GM12878 (cell line): ENCODE results near the gene ETFRF1. TPM values are rescaled to one million over a fixed set of nuclear protein-coding genes. Genes with fewer than 3 reads are reported as not detected.

Source experiments
- ATAC-seq: fragments of 200-7000 bp; cut with Tn5 transposase; 3 replicates; pipeline ENCODE4 v1.9.1; 2020; ENCODE audit warnings: mild to moderate bottlenecking, moderate library complexity
- BruUV-seq: library from RNA; stranded (reverse); fragments of 400-500 nt; replicated peaks from 2 replicates; lab custom pipeline; 2021; lab: Mats Ljungman, UMichigan
- CTCF ChIA-PET: fragments of 300-600 bp; sonication (Branson Sonifier 250); formaldehyde crosslinking; extraction: SDS; loops from one replicate; lab custom pipeline; 2021; ENCODE audit warnings: inconsistent platforms; lab: Yijun Ruan, JAX
- POLR2A ChIA-PET: fragments of 350-600 bp; formaldehyde crosslinking; extraction: SDS; loops from one replicate; lab custom pipeline; 2021; ENCODE audit warnings: inconsistent platforms; lab: Charles Lee
- RAD21 ChIA-PET: fragments of 300-600 bp; sonication (Branson Sonifier 250); formaldehyde crosslinking; loops from one replicate; lab custom pipeline; 2023; ENCODE audit warnings: antibody characterized with exemption; ENCODE audit not compliant: unreplicated experiment; lab: Charles Lee
- SMC1A ChIA-PET: fragments of 300-600 bp; sonication (Branson Sonifier 250); formaldehyde crosslinking; loops from one replicate; lab custom pipeline; 2023; ENCODE audit not compliant: unreplicated experiment, uncharacterized antibody; lab: Charles Lee
- DNase-seq: peaks from one replicate; pipeline ENCODE4 v3.0.0-alpha.2; 2011; ENCODE audit warnings: low read depth, low spot score
- FAIRE-seq: peaks from 3 replicates; lab custom pipeline; 2011; peaks lifted over from hg19 to GRCh38; lab: Jason Lieb, UNC
- H2AFZ ChIP-seq: 2 replicates; pipeline ENCODE4 v1.6.0; 2011; ENCODE audit warnings: low read depth, low read length, control low read depth; ENCODE audit not compliant: control insufficient read depth
- H3K27ac ChIP-seq: 2 replicates; pipeline ENCODE4 v1.5.1; 2011; ENCODE audit warnings: control low read depth; ENCODE audit not compliant: control insufficient read depth, insufficient read depth
- H3K27me3 ChIP-seq, 2 experiments: replicated peaks in 1 of 2; 2 replicates each; pipeline versions ENCODE4 v1.6.0 to v1.6.1; 2011; ENCODE audit warnings: low read length in 1 of 2; ENCODE audit not compliant: control insufficient read depth in 2 of 2, insufficient read depth in 2 of 2
- H3K36me3 ChIP-seq, 2 experiments: 2 replicates each; pipeline ENCODE4 v1.5.1; 2011; ENCODE audit warnings: low read length in 1 of 2; ENCODE audit not compliant: control insufficient read depth in 2 of 2, insufficient read depth in 2 of 2
- H3K4me1 ChIP-seq: 2 replicates; pipeline ENCODE4 v1.6.1; 2011; ENCODE audit warnings: mild to moderate bottlenecking, low read length, moderate library complexity, mixed read lengths; ENCODE audit not compliant: control insufficient read depth, insufficient read depth
- H3K4me2 ChIP-seq: 2 replicates; pipeline ENCODE4 v1.6.0; 2011; ENCODE audit warnings: control low read depth; ENCODE audit not compliant: control insufficient read depth, insufficient read depth
- H3K4me3 ChIP-seq: fragments of 200-600 bp; sonication (generic); 2 replicates; pipeline ENCODE4 v1.5.1; 2016
- H3K79me2 ChIP-seq: 2 replicates; pipeline ENCODE4 v1.6.0; 2011; ENCODE audit warnings: low read length; ENCODE audit not compliant: control insufficient read depth, insufficient read depth
- H3K9ac ChIP-seq: 2 replicates; pipeline ENCODE4 v1.8.0; 2011; ENCODE audit warnings: low read length, control low read depth, mixed read lengths; ENCODE audit not compliant: control insufficient read depth, insufficient read depth
- H3K9me3 ChIP-seq: replicated peaks from 3 replicates; pipeline ENCODE4 v1.5.1; 2011; ENCODE audit warnings: mild to moderate bottlenecking, low read length; ENCODE audit not compliant: control insufficient read depth, insufficient read depth
- H4K20me1 ChIP-seq: 2 replicates; pipeline ENCODE4 v1.6.0; 2011; ENCODE audit not compliant: control insufficient read depth, insufficient read depth
- FOS ChIP-seq: IDR thresholded peaks from 3 replicates; pipeline ENCODE4 v1.6.1; 2011; ENCODE audit warnings: borderline replicate concordance; ENCODE audit not compliant: insufficient read length; ENCODE audit errors: extremely low read depth
- HCFC1 ChIP-seq: fragments of 150-350 bp; IDR thresholded peaks from 2 replicates; pipeline ENCODE4 v1.6.1; 2014; ENCODE audit warnings: low read length
- MXI1 ChIP-seq: fragments of 150-350 bp; IDR thresholded peaks from 2 replicates; pipeline ENCODE4 v1.6.1; 2011; ENCODE audit warnings: low read depth, mild to moderate bottlenecking, inconsistent platforms, low read length, improper control_type of control experiment
- SREBF1 ChIP-seq: IDR thresholded peaks from 2 replicates; pipeline ENCODE4 v1.6.1; 2012; ENCODE audit warnings: mild to moderate bottlenecking, low read length
- SUPT20H ChIP-seq: IDR thresholded peaks from 2 replicates; pipeline ENCODE4 v1.6.1; 2011; ENCODE audit warnings: low read depth, mild to moderate bottlenecking, low read length, moderate library complexity, borderline replicate concordance; ENCODE audit not compliant: control insufficient read depth
- YBX1 ChIP-seq: fragments of 450-650 bp; IDR thresholded peaks from 2 replicates; pipeline ENCODE4 v1.6.1; 2016; ENCODE audit warnings: antibody characterized with exemption
- YY1 ChIP-seq: IDR thresholded peaks from 2 replicates; pipeline ENCODE4 v1.6.1; 2011; ENCODE audit warnings: low read depth, mild to moderate bottlenecking, low read length
- WGBS: methylation state at CpG from one replicate; pipeline ENCODE4 v1.1.6; 2016; ENCODE audit warnings: low lambda C conversion rate; ENCODE audit not compliant: insufficient replicate concordance, insufficient coverage; ENCODE audit errors: missing lambda C conversion rate; 5-methylcytosine and 5-hydroxymethylcytosine counted together
- in situ Hi-C: fragments of 300-500 bp; cut with MboI; formaldehyde crosslinking; loops from 9 replicates; pipeline ENCODE4 v1.14.3; 2018; ENCODE audit warnings: mixed read lengths
- intact Hi-C: fragments of 100-400 bp; cut with micrococcal nuclease; formaldehyde crosslinking; loops from one replicate; pipeline ENCODE4 v1.14.2; 2022; ENCODE audit not compliant: unreplicated experiment
- polyA plus RNA-seq, 11 experiments: library from polyadenylated mRNA; depleted of rRNA in 4 of 11; unstranded in 6 of 11; stranded (reverse) in 5 of 11; fragments of >200 nt; fragmentation: Nextera tagmentation in 4 of 11; fragmentation: Illumina TruSeq in 1 of 11; extraction: Ambion mirVana in 4 of 11; extraction: Trizol in 1 of 11; gene quantifications; 1 replicate in 1 of 11; 2 replicates in 10 of 11; pipeline versions ENCODE4 v1.2.1 to v1.2.3, GENCODE V29; 2011 to 2016; ENCODE audit warnings: inconsistent platforms in 2 of 11, missing spikeins in 2 of 11, low read depth in 1 of 11
- total RNA-seq, 4 experiments: library from RNA; depleted of rRNA in 3 of 4; stranded (reverse); fragments of >200 nt in 3 of 4; fragmentation: Illumina TruSeq in 1 of 4; extraction: Trizol in 1 of 4; gene quantifications; 2 replicates each; pipeline versions ENCODE4 v1.2.1 to v1.2.3, GENCODE V29; 2013 to 2021
- TF ChIP-seq, protein P1 (sequence below): fragments of 450-650 bp; IDR thresholded peaks from 2 replicates; pipeline ENCODE4 v1.6.1; 2016; ENCODE audit warnings: mild to moderate bottlenecking
- TF ChIP-seq, protein P2 (sequence below): fragments of 450-650 bp; IDR thresholded peaks from 2 replicates; pipeline ENCODE4 v1.6.1; 2017; ENCODE audit warnings: mild to moderate bottlenecking

Gene ETFRF1
- total and polyA plus RNA-seq, 10 of the 15 experiments (the other 5 are each of a cell fraction or from before 2014, with no cell fraction given): 9.9 to 59.6 (median 26.2) TPM

DNA sequence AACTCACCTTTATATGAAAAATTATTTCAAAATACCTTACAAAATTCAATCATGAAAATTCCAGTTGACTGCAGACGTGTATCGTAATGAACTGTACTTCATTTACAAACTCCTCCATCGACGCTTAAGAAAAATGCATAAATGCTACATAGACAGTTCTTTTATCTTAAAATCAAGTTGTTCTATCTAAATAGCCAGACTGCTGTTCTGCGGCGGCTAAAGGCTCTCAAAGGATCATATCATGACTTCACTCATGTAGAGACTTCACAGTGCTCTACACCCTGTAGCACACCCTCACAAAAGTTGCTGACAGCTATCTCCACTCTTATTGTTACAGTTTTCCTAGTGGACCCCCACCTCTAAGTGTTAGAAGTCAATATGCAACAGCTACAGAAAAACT lies 50.5 kb downstream of the ETFRF1 start:
- 92% methylated on average over 6 of the region's 6 CpGs for WGBS
- intact Hi-C loops: no loop called here
- Histone ChIP-seq H3K9me3 (no peaks in the 10 kb centered on the region; the same call in 1 of the 3 replicates), H3K27ac (no peak overlapping the region), H3K27me3 (no peaks in the 10 kb centered on the region), H2AFZ (no peak overlapping the region), H3K4me3 (no peak overlapping the region), H3K9ac (no peak overlapping the region), H3K79me2 (peaks cover 31% of the 10 kb centered on the region), H3K4me1 (no peaks in the 10 kb centered on the region), H3K4me2 (no peak overlapping the region), H3K36me3 (no peaks in the 10 kb centered on the region; a peak in 2 of 4 replicates), H4K20me1 (no peaks in the 10 kb centered on the region)
- ChIA-PET SMC1A (interaction anchor here (1.1 to 1.9 kb wide), 4 partner anchors 11 to 137 kb away, joined by 3 to 7 read pairs (median 3); no protein-coding TSS in a partner anchor), RAD21 (no interaction called here), CTCF (interaction anchor here (0.9 to 1.9 kb wide), 4 partner anchors 25 to 142 kb away, joined by 4 to 9 read pairs (median 4); no protein-coding TSS in a partner anchor), POLR2A (no interaction called here)
- in situ Hi-C loops: no loop called here
- TF ChIP-seq FOS: no peak
- FAIRE-seq (no peak), ATAC-seq (no peak), DNase-seq (no peak)
- no TSS peak for BruUV-seq

DNA sequence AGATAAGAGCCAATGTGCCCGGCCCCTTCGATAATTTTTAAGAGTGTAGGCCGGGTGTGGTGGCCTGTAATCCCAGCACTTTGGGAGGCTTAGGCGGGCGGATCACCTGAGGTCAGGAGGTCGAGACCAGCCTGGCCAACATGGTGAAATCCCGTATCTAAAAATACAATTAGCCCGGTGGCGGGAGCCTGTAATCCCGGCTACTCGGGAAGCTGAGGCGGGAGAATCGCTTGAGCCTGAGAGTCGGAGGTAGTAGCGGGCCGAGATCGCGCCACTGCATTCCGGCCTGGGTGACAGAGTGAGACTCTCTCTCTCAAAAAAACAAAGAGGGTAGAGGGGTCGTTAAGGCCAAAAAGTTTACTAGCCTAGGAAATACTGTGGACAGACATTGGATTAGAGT lies 53.1 kb downstream of the ETFRF1 start:
- Histone ChIP-seq H2AFZ (no peak overlapping the region), H3K9ac (no peak overlapping the region), H3K27me3 (no peaks in the 10 kb centered on the region), H4K20me1 (no peaks in the 10 kb centered on the region), H3K9me3 (no peaks in the 10 kb centered on the region; the same call in 1 of the 3 replicates), H3K4me1 (peaks cover 2% of the 10 kb centered on the region), H3K79me2 (peaks cover 31% of the 10 kb centered on the region), H3K4me3 (no peak overlapping the region), H3K36me3 (no peaks in the 10 kb centered on the region; a peak in 1 of 4 replicates), H3K27ac (no peak overlapping the region), H3K4me2 (no peak overlapping the region)
- ATAC-seq (no peak), FAIRE-seq (no peak), DNase-seq (no peak)
- WGBS: 98% methylated on average over 20 of the region's 20 CpGs
- in situ Hi-C loops (no loop called here), intact Hi-C loops (no loop called here)
- SMC1A ChIA-PET: interaction anchor here (0.8 to 1.4 kb wide), 6 partner anchors 14 to 346 kb away, joined by 3 to 12 read pairs (median 4); no protein-coding TSS in a partner anchor
- TF ChIP-seq YBX1: no peak
- TF ChIP-seq YY1: no peak
- TF ChIP-seq SREBF1: no peak
- TF ChIP-seq HCFC1: no peak
- TF ChIP-seq, protein P1, sequence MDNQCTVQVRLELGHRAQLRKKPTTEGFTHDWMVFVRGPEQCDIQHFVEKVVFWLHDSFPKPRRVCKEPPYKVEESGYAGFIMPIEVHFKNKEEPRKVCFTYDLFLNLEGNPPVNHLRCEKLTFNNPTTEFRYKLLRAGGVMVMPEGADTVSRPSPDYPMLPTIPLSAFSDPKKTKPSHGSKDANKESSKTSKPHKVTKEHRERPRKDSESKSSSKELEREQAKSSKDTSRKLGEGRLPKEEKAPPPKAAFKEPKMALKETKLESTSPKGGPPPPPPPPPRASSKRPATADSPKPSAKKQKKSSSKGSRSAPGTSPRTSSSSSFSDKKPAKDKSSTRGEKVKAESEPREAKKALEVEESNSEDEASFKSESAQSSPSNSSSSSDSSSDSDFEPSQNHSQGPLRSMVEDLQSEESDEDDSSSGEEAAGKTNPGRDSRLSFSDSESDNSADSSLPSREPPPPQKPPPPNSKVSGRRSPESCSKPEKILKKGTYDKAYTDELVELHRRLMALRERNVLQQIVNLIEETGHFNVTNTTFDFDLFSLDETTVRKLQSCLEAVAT: peak; percentile 57; the same call in 1 of the 2 replicates
- TF ChIP-seq SUPT20H: no peak
- no peak for TF ChIP-seq MXI1
- TF ChIP-seq, protein P2, sequence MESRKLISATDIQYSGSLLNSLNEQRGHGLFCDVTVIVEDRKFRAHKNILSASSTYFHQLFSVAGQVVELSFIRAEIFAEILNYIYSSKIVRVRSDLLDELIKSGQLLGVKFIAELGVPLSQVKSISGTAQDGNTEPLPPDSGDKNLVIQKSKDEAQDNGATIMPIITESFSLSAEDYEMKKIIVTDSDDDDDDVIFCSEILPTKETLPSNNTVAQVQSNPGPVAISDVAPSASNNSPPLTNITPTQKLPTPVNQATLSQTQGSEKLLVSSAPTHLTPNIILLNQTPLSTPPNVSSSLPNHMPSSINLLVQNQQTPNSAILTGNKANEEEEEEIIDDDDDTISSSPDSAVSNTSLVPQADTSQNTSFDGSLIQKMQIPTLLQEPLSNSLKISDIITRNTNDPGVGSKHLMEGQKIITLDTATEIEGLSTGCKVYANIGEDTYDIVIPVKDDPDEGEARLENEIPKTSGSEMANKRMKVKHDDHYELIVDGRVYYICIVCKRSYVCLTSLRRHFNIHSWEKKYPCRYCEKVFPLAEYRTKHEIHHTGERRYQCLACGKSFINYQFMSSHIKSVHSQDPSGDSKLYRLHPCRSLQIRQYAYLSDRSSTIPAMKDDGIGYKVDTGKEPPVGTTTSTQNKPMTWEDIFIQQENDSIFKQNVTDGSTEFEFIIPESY: 0 out of 2 replicates have a peak, but pooled peaks have one; percentile 45
- BruUV-seq: no TSS peak
- CTCF ChIA-PET: no interaction called here
- RAD21 ChIA-PET: no interaction called here
- POLR2A ChIA-PET: interaction anchor here (1.6 kb wide), 1 partner anchor 73 kb away, joined by 3 read pairs; no protein-coding TSS in a partner anchor
